Fibroblast of skin of right biceps (primary cell): Measurements from ENCODE around the gene MFSD6L.

ENCODE experiments used
- DNase-seq: peaks from one replicate; pipeline ENCODE4 v3.0.0-alpha.2; 2013

MFSD6L gene

GRCh38 chr17:8798846-8799569 lies at the start of gene MFSD6L:
TSS of gene MFSD6L (minus strand) at chr17:8799365. CDS start at chr17:8799120, 245 bp downstream.
- peak; percentile 19 for DNase-seq

DNA sequence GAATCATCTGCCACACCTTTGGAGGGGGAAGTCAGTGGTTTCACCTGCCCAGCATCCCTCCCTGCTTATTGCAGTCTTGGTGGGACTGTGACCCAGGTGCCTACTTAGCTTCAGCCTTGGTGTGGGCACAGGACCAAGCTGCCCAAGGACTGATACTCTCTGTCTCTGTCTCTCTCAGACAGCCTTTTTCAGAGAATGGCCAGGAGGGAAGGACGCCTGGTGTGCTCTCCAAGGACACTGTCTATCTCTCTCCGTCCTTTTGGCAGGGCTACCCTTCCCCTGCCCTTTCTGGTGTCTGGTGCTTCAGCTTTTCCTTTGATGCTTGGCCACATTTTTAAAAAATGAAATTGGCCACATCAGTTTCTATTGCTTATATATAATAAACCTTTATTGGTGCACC lies 48.7 kb upstream of the MFSD6L start:
- DNase-seq, result no peak

DNA sequence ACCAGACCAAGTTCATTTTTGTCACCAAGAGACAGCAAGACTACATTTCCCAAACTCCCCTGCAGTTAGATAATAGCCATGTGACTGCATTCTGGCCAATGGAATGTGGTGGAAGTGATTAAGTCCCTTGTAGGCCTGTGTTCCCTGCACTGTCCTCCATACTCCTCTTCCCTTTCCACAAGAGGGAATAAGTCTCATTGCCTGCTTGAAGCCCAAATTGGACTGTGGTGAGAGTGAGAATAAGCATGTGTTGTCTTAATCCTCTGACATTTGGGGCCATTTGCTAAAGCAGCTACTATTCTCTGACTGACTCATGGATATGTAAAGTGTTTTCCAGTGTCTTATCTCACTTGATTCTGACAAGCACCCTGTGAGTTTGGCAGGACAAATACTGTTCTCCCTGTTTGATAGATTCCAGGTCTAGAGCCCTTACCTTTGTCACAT lies 47.6 kb upstream of the MFSD6L start:
- DNase-seq, result peak; percentile 53

DNA sequence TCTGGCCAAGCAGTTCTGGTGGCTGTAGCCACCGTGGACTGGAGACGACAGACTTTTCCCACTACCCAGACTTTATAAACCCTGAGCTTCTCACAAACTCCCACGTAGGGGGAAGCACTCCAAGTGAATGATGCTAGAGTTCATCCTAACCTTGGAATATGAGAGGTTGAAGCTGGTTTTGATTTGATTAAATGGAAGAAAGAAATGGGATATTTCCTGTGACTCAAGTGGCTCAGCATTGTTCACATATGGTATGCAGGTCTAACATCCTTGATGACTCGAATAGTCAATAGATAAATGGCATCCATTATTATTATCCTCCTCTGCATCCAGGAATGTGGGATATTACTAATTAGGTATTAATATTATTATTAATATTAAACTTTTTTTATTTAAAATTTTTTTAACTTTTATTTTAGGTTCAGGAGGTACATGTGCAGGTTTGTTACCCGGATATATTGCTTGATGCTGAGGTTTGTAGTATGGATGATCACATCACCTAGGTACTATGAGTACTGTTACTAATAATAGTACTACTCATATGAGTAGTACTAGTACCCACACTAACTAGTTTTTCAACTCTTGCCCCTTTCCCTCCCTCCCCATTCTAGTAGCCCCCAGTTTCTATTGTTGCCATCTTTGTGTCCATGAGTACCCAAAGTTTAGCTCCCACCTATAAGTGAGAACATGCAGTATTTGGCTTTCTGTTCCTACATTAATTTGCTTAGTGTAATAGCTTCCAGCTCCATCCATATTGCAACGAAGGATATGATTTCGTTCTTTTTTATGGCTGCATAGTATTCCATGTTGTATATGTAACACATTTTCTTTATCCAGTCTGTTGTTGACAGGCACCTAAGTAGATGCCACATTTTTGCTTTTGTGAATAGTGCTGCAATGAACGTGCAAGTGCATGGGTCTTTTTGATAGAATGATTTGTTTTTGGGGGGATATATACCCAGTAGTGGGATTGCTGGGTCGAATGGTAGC lies 45.4 kb upstream of the MFSD6L start:
- DNase-seq, result peak; percentile 47

DNA sequence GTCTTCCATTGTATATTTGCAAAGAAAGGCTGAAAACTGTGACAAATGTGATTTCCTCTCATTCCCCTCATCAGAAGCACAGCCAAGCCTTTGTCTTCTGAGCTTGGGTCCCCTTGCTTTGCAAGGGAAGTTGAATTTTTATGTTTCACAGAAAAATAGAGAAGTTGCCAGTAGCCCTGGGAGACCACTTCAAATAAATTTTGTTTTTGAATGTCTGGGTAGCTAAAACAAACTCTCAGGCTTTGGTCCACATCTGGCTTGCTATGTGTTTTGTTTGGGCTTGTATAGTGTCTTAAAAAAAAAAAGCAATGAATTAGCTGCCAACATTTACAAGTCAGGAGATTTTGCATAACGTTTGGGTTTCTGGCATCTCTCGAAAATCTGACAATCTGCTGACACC lies 44.2 kb upstream of the MFSD6L start:
- DNase-seq, result no peak

GRCh38 chr17:8841844-8842243 lies 42.7 kb upstream of the MFSD6L start:
- no peak for DNase-seq

DNA sequence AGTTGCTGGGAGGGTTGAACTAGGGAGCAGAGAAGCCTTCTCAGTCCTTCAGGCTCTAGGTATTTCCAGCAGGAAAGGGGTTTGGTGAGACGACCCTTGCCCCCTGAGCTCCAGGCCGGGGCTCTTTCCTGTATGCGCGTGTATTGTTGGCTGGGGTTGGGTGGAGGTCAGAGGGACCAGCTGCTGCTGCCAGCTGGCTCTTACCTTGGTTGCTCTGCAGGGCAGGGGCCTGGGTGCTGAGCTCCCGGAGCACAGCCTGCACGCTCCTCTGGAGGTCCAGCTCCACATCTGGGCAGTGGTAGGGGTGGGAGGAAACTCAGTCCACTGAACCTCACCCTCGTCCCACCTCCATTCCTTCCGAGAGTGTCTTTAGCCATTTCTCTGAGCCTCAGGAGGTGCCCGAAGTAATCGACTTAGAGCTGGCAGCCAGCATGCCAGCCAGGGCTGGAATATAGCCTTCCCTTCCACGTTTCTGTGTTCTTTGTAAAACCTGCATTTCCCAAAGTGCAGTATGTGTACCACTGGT lies 40.3 kb upstream of the MFSD6L start:
- no peak for DNase-seq

DNA sequence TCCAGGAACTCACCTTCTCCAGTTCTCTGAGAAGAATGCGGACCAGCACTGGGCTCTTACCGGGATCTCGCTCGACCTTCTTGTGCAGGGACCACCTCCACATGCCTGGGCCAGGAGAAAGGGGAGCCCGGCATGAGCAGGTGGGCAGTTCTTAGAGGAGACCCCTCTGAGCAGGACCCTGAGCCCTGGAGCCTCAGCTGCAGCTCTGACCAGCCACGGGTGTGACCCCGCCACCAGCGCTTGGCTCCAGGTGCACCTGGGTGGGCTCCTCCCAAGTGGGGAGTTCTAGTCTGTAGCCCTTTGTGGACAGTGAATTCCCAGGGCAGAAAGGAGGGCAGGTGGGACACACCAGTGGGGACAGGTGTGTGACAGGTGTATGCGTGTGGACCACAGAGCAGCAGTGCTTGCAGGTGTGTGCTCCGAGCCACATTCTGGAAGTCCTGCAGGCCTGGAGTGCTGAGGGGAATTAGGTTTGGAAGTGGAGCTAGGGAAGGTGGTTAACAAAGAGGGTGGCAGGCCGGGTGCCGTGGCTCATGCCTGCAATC lies 39.5 kb upstream of the MFSD6L start:
- no peak for DNase-seq

- DNase-seq, result peak; percentile 23
Observed at GRCh38 chr17:8837563-8838075, 38.5 kb upstream of the MFSD6L start.

DNA sequence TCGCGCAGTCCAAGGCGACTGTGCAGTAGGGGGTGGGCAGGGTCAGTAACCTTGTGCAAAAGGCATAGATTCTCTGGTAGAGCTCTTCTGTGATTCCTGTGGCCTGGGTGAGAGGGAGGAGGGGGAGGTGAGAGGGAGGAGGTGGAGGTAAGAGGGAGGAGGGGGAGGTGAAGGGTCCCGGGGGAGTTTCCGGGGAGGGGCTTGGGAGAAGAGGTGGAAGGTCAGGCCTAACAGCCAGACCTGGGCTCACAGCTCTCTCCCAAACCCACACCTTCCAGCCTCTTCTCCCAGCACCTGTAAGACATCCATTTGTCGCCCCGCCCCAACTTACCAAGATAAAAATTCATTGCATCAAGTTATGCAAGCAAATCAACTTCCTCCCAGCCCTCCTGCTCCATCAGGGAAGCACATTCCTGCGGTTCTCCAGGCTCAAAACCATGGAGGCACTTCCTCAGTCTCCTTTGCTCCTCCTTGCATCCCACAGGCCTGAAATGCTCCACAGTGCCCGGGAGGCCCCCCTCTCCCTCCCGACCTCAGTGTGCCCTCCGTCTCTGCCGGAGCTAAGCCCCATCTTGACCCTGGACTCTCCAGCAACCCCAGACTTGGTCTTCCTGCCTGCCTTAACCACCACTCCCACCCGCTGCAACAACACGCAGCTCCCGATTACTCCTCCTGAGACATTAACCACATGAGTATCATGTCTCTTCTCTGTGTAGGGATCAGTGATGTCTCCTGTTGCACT lies 37.8 kb upstream of the MFSD6L start:
- DNase-seq, result peak; percentile 46

- DNase-seq, result no peak
Observed at GRCh38 chr17:8835631-8836364, 36.6 kb upstream of the MFSD6L start.

- DNase-seq, result no peak
Observed at GRCh38 chr17:8835106-8835505, 35.9 kb upstream of the MFSD6L start.

DNA sequence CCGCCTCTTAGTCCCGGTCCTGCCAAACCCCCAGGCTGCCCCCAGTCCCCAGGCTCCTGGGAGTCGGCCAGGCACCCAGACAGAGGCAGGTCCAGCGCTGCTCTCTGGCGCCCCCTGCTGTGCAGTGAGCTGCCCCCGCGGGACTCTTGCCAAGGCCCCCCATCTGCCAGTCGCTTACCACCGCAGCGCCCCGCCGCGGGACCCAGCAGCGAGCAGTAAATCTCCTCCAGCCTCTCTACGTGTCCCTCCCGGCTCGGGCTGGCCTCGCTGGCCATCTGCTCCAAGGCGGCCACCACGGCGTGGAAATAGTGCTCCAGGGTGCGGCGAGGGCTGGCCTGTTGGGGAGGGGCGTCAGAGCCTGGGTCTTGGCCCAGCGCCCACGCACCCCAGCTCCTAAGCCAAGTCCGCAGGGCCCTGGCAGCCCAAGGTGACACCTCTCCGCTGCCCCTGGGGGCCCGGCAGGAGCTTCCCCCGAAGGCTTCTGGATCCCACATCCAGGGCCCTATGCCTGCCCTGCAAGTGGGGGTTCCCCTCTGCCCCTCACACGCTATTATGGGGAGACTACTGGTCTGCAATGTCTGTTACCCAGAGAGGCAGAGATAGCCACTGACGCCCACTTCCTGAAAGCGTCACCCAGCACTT lies 33.7 kb upstream of the MFSD6L start:
- DNase-seq, result no peak

GRCh38 chr17:8831234-8831849 lies 32.2 kb upstream of the MFSD6L start:
- no peak for DNase-seq

DNA sequence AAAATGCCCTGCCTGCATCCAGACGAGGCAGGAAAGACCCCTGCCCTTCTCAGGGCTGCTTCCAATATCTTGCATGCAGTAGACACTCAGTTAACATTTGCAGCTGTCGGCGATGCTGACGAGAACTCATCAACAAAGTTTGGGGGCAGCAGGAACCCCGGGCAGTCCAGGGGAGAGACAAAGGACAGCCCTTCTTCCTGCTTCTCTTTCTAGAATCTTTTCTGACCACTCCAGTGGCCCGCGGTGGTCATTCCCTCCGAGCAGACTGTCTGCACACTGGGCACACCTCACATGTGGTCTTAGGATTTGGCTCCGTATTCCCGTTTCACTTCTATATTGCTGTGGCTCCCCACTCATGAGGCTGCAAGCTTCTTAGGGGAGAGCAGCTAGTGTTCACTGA lies 31.0 kb upstream of the MFSD6L start:
- DNase-seq, result no peak

GRCh38 chr17:8829036-8829941 lies 30.1 kb upstream of the MFSD6L start:
- no peak for DNase-seq

DNA sequence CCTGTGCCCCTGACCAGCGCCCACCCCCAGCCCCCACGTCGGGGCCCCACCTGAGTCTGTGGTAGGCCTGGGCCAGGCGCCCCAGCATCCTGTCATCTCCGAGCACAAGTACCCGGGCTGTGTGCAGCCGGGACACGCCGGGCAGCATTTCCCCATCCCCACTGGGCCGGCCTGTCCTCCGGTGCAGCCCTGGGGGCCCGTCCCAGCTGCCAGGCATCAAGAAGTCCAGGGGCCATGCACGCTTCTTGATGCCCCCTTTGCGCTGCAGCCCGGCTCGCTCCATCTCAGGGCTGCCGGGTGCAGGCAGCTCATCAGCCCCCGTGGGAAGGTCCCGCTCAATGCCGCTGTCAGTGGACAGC lies 29.3 kb upstream of the MFSD6L start:
- DNase-seq, result no peak

DNA sequence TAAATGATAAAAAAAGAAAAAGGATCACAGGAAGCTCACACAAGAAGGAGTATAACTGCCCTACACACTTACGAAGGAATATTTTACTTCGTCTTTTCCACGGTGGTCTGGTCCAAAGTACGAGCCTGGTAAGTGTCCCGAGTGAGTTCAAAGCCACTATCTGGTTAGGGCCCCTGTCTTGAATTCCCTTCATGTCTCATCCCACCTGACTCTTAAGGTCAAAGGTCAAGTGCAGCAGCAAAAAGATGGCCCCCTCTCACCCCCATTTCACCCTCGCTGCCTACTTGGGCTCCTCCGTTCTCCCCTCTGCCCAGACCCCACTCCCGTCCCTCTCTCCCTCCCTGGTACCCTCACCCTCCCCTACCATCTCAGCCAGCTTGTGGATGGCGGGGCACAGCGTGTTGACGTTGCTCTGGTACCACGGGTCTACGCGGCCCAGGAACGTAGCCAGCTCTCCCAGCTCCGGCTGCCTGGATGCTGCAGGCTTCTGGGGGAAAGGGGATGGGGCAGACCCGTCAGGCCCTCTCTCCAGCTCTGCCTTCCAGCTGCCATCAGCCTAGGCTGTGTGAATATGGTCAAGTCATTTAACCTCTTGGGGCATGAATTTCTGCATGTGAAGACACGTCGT lies 27.8 kb upstream of the MFSD6L start:
- no peak for DNase-seq

DNA sequence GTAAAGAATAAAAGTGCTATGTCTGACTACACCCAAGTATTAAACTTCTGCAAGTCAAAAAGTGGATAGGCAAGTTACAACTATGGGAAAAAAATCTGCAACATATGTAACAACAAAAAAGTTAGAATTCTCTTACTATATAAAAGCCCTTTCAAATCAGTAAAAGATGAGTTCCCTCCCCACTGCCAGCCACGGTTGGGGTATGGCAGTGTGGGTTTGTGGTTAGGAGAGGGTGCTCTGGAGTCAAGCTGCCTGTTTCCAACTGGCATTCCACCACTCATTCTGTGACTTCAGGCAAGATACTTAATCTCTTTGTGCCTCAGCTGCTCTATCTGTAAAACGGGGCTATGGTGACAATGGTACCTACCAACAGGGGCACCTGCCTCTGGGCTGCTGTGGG lies 26.6 kb upstream of the MFSD6L start:
- no peak for DNase-seq
